Medulla oblongata (tissue), 1 donor: ENCODE measurements around the gene UMPS.
"Not testable (repeated sequence)": the region's sequence is repeated elsewhere in the genome, so short reads cannot be mapped to it uniquely, and the experiment has no call there.

Experiments
- DNase-seq: peaks from one replicate; pipeline ENCODE4 v3.0.0-alpha.2; 2015; ENCODE audit errors: extremely low spot score

The UMPS gene

GRCh38 chr3:124780356-124780755 lies 50.1 kb downstream of the UMPS start:
- peak; percentile 75 for DNase-seq

GRCh38 chr3:124780761-124781475 lies 50.7 kb downstream of the UMPS start:
- peak; percentile 95 for DNase-seq

- DNase-seq, result no peak
Observed at GRCh38 chr3:124781476-124782376, 51.5 kb downstream of the UMPS start.

- DNase-seq, result not testable (repeated sequence)
Observed at GRCh38 chr3:124782377-124782712, 52.1 kb downstream of the UMPS start.

- DNase-seq, result peak; percentile 70
Observed at GRCh38 chr3:124783696-124784095, 53.4 kb downstream of the UMPS start.

GRCh38 chr3:124784686-124785382 lies 54.6 kb downstream of the UMPS start:
- DNase-seq, result peak; percentile 63

- DNase-seq, result no peak
Observed at GRCh38 chr3:124785973-124786372, 55.7 kb downstream of the UMPS start.

- peak; percentile 60 for DNase-seq
Observed at GRCh38 chr3:124786511-124787241, 56.4 kb downstream of the UMPS start.

- peak; percentile 66 for DNase-seq
Observed at GRCh38 chr3:124787476-124788195, 57.4 kb downstream of the UMPS start.

- no peak for DNase-seq
Observed at GRCh38 chr3:124788254-124788745, 58.0 kb downstream of the UMPS start.

- DNase-seq, result not testable (repeated sequence)
Observed at GRCh38 chr3:124789103-124789502, 58.9 kb downstream of the UMPS start.

GRCh38 chr3:124791142-124791541 lies 60.9 kb downstream of the UMPS start:
- DNase-seq, result no peak

GRCh38 chr3:124791639-124792151 lies 61.4 kb downstream of the UMPS start:
- DNase-seq, result peak; percentile 62

GRCh38 chr3:124792341-124793040 lies 62.2 kb downstream of the UMPS start:
- DNase-seq, result no peak

GRCh38 chr3:124793054-124793739 lies 62.9 kb downstream of the UMPS start:
- DNase-seq, result no peak

GRCh38 chr3:124796477-124796876 lies 66.2 kb downstream of the UMPS start:
- DNase-seq, result no peak

GRCh38 chr3:124797426-124797945 lies 67.2 kb downstream of the UMPS start:
- DNase-seq, result no peak
